IMR-90 (cell line): Measurements from ENCODE around the gene PTH2. TPM values are rescaled to one million over a fixed set of nuclear protein-coding genes. Genes with fewer than 3 reads are reported as not detected.

Experiments used
- ATAC-seq: fragments of 200-7000 bp; cut with Tn5 transposase; 2 replicates; pipeline ENCODE4 v1.9.1; 2020; ENCODE audit warnings: low read depth, mild to moderate bottlenecking, moderate library complexity
- BruUV-seq: library from RNA; stranded (reverse); fragments of 400-500 nt; replicated peaks from 2 replicates; lab custom pipeline; 2021; lab: Mats Ljungman, UMichigan
- CTCF ChIA-PET: fragments of 300-600 bp; formaldehyde crosslinking; extraction: SDS; loops from one replicate; lab custom pipeline; 2021; ENCODE audit warnings: antibody characterized with exemption; lab: Yijun Ruan, JAX
- POLR2A ChIA-PET: fragments of 300-600 bp; sonication (Branson Sonifier 250); formaldehyde crosslinking; loops from one replicate; lab custom pipeline; 2022; ENCODE audit warnings: antibody characterized with exemption; ENCODE audit not compliant: unreplicated experiment; lab: Charles Lee
- DNase-seq: peaks from one replicate; pipeline ENCODE4 v3.0.0; 2013
- H2AFZ ChIP-seq: replicated peaks from 2 replicates; pipeline ENCODE3; 2013; ENCODE audit warnings: low read length, mild to moderate bottlenecking; ENCODE audit not compliant: poor library complexity
- H2AK5ac ChIP-seq: 2 replicates; pipeline ENCODE4 v1.6.1; 2013; ENCODE audit warnings: low read depth, low read length, inconsistent platforms
- H2AK9ac ChIP-seq: replicated peaks from 2 replicates; pipeline ENCODE3; 2013; ENCODE audit warnings: mild to moderate bottlenecking, low read depth, low read length, moderate library complexity; ENCODE audit not compliant: poor library complexity
- H2BK120ac ChIP-seq: 2 replicates; pipeline ENCODE4 v1.6.1; 2013; ENCODE audit warnings: low read depth, low read length, inconsistent platforms
- H2BK15ac ChIP-seq: 3 replicates; pipeline ENCODE4 v1.6.1; 2013; ENCODE audit warnings: low read depth, low read length, inconsistent platforms
- H2BK20ac ChIP-seq: 2 replicates; pipeline ENCODE4 v1.6.1; 2013; ENCODE audit warnings: low read depth, mild to moderate bottlenecking, inconsistent platforms, low read length, moderate library complexity
- H2BK5ac ChIP-seq: 2 replicates; pipeline ENCODE4 v1.6.1; 2013; ENCODE audit warnings: mild to moderate bottlenecking, low read depth, low read length, inconsistent platforms; ENCODE audit not compliant: poor library complexity, severe bottlenecking
- H3K14ac ChIP-seq: replicated peaks from 2 replicates; pipeline ENCODE4 v1.6.1; 2013; ENCODE audit warnings: low read depth, low read length, inconsistent platforms
- H3K18ac ChIP-seq: 2 replicates; pipeline ENCODE4 v1.6.1; 2013; ENCODE audit warnings: low read depth, low read length, control low read depth
- H3K23ac ChIP-seq: 2 replicates; pipeline ENCODE4 v1.6.1; 2013; ENCODE audit warnings: low read depth, low read length, inconsistent platforms
- H3K27ac ChIP-seq: 2 replicates; pipeline ENCODE4 v1.5.1; 2013; ENCODE audit warnings: mild to moderate bottlenecking, control low read depth, low read length; ENCODE audit not compliant: insufficient read depth
- H3K27me3 ChIP-seq: 2 replicates; pipeline ENCODE4 v1.6.1; 2013; ENCODE audit warnings: low read length; ENCODE audit not compliant: control insufficient read depth, insufficient read depth
- H3K36me3 ChIP-seq: 2 replicates; pipeline ENCODE4 v1.6.1; 2013; ENCODE audit warnings: low read length, mixed read lengths; ENCODE audit not compliant: control insufficient read depth, insufficient read depth
- H3K4ac ChIP-seq: 2 replicates; pipeline ENCODE4 v1.6.1; 2013; ENCODE audit warnings: low read depth, low read length, inconsistent platforms
- H3K4me1 ChIP-seq: 2 replicates; pipeline ENCODE4 v1.6.1; 2013; ENCODE audit warnings: low read length, mixed read lengths; ENCODE audit not compliant: control insufficient read depth, insufficient read depth
- H3K4me2 ChIP-seq: 2 replicates; pipeline ENCODE4 v1.6.1; 2013; ENCODE audit warnings: low read depth, mild to moderate bottlenecking, control low read depth, low read length, moderate library complexity
- H3K4me3 ChIP-seq: 2 replicates; pipeline ENCODE4 v1.5.1; 2013; ENCODE audit warnings: low read depth, mild to moderate bottlenecking, control low read depth, low read length, moderate library complexity; ENCODE audit not compliant: insufficient read depth
- H3K56ac ChIP-seq: 2 replicates; pipeline ENCODE4 v1.6.1; 2013; ENCODE audit warnings: low read length, inconsistent platforms; ENCODE audit not compliant: insufficient read depth; ENCODE audit errors: extremely low read depth
- H3K79me1 ChIP-seq, 2 experiments: 2 replicates each; pipeline ENCODE4 v1.6.1; 2013; ENCODE audit warnings: low read length in 2 of 2, inconsistent platforms in 1 of 2, low read depth in 1 of 2
- H3K9ac ChIP-seq: 2 replicates; pipeline ENCODE4 v1.6.1; 2013; ENCODE audit warnings: low read depth, low read length, control low read depth
- H3K9me1 ChIP-seq: 2 replicates; pipeline ENCODE4 v1.6.1; 2013; ENCODE audit warnings: low read length, inconsistent platforms; ENCODE audit not compliant: insufficient read depth
- H3K9me3 ChIP-seq: 2 replicates; pipeline ENCODE4 v1.6.1; 2013; ENCODE audit warnings: low read length; ENCODE audit not compliant: control insufficient read depth, insufficient read depth
- H4K20me1 ChIP-seq: 2 replicates; pipeline ENCODE4 v1.6.1; 2013; ENCODE audit warnings: low read length, inconsistent platforms; ENCODE audit not compliant: insufficient read depth
- H4K5ac ChIP-seq: 2 replicates; pipeline ENCODE4 v1.6.1; 2013; ENCODE audit warnings: mild to moderate bottlenecking, low read depth, low read length, control low read depth
- H4K8ac ChIP-seq, 2 experiments: 2 replicates each; pipeline ENCODE4 v1.6.1; 2013; ENCODE audit warnings: low read depth in 2 of 2, low read length in 2 of 2, control low read depth in 1 of 2, inconsistent platforms in 1 of 2
- H4K91ac ChIP-seq: 2 replicates; pipeline ENCODE4 v1.6.1; 2013; ENCODE audit warnings: low read depth, low read length, inconsistent platforms; ENCODE audit not compliant: insufficient read depth
- CEBPB ChIP-seq: IDR thresholded peaks from 2 replicates; pipeline ENCODE4 v1.6.1; 2012; ENCODE audit warnings: low read depth, low read length, improper control_type of control experiment
- CHD1 ChIP-seq: IDR thresholded peaks from 2 replicates; pipeline ENCODE4 v1.6.1; 2012; ENCODE audit warnings: low read depth, low read length, improper control_type of control experiment
- FOS ChIP-seq: fragments of 150-350 bp; IDR thresholded peaks from 2 replicates; pipeline ENCODE4 v1.6.1; 2016; ENCODE audit warnings: low read depth, low read length
- MAFK ChIP-seq: IDR thresholded peaks from 2 replicates; pipeline ENCODE4 v1.6.1; 2012; ENCODE audit warnings: low read depth, low read length, improper control_type of control experiment
- MAZ ChIP-seq: IDR thresholded peaks from 2 replicates; pipeline ENCODE4 v1.6.1; 2012; ENCODE audit warnings: low read depth, mild to moderate bottlenecking, low read length, improper control_type of control experiment, moderate library complexity, borderline replicate concordance
- MXI1 ChIP-seq: IDR thresholded peaks from 2 replicates; pipeline ENCODE4 v1.6.1; 2012; ENCODE audit warnings: low read depth, mild to moderate bottlenecking, low read length, moderate library complexity, borderline replicate concordance
- POLR2A ChIP-seq: IDR thresholded peaks from 2 replicates; pipeline ENCODE4 v1.6.1; 2012; ENCODE audit warnings: mild to moderate bottlenecking, low read depth, low read length
- RAD21 ChIP-seq: IDR thresholded peaks from 2 replicates; pipeline ENCODE4 v1.6.1; 2012; ENCODE audit warnings: low read length, improper control_type of control experiment
- RFX5 ChIP-seq: IDR thresholded peaks from 2 replicates; pipeline ENCODE4 v1.8.0; 2012; ENCODE audit warnings: low read depth, mild to moderate bottlenecking, low read length, moderate library complexity
- WGBS, 2 experiments: methylation state at CpG; one replicate each; pipeline versions ENCODE4 v1.1.5 to v1.1.7; 2013; ENCODE audit warnings: missing lambda C conversion rate in 2 of 2; ENCODE audit not compliant: insufficient read length in 1 of 2; ENCODE audit errors: extremely low coverage in 2 of 2; 5-methylcytosine and 5-hydroxymethylcytosine counted together
- dilution Hi-C: fragments of 300-500 bp; cut with HindIII; formaldehyde crosslinking; loops from one replicate; pipeline ENCODE4 v1.14.3; 2018; ENCODE audit warnings: low sequenced_read_pairs; ENCODE audit not compliant: unreplicated experiment
- in situ Hi-C: fragments of 300-500 bp; cut with MboI; formaldehyde crosslinking; loops from 3 replicates; pipeline ENCODE4 v1.14.3; 2019; ENCODE audit warnings: low sequenced_read_pairs, inconsistent platforms, mixed read lengths
- intact Hi-C: fragments of 100-400 bp; cut with micrococcal nuclease; formaldehyde crosslinking; loops from 2 replicates; pipeline ENCODE4 v1.10.0; 2022
- polyA plus RNA-seq, 3 experiments: library from polyadenylated mRNA; depleted of rRNA; stranded (reverse); fragments of >200 nt; gene quantifications; 2 replicates each; pipeline ENCODE4 v1.2.3, GENCODE V29; 2012; ENCODE audit warnings: low replicate concordance in 1 of 3
- total RNA-seq: library from RNA; depleted of rRNA; stranded (reverse); fragments of >200 nt; gene quantifications from 2 replicates; pipeline ENCODE4 v1.2.3, GENCODE V29; 2012
- TF ChIP-seq, protein P1 (sequence below): fragments of 150-350 bp; IDR thresholded peaks from 2 replicates; pipeline ENCODE4 v1.6.1; 2017; ENCODE audit warnings: mild to moderate bottlenecking, antibody characterized with exemption, low read length, low read depth

The PTH2 gene
- total and polyA plus RNA-seq, 2 of the 4 experiments (the other 2 are of a cell fraction): not detected

DNA sequence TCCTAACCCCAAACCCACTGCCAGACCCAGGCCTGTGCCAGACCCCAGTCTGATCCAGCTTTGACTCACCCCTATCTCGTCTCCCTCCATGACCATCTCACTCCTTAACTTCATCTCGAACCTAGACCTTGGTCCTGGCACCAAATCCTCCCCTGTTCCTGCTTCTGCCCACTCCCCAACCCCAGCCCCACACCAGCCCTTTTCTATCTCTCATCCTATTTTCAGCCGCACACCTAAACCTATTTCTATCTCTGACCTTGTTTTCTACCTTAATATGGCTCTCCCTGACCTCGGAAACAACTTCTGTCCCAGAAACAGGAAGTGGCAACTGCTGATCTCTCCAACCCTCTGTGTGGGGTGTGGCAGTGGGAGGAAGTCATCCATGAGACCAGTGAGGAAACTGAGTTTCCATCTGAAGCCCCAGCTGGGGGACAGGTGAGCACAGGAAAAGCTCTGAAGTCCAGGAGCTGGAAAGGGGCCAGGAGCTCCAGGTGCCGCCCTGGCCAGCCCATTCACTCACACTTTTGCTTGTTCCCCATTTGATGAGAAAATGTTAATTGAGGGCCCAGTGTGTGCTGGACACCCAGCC lies 13.7 kb downstream of the PTH2 start:
- H2BK5ac ChIP-seq: no peak overlapping the region
- no peaks in the 10 kb centered on the region for H3K36me3 ChIP-seq
- H2AK9ac ChIP-seq: no peak overlapping the region
- H3K79me1 ChIP-seq: no peaks in the 10 kb centered on the region
- TF ChIP-seq MXI1 (no peak), MAFK (no peak), CEBPB (no peak), RAD21 (no peak), FOS (no peak), RFX5 (no peak), CHD1 (no peak), POLR2A (no peak), MAZ (no peak)
- TF ChIP-seq, protein P1, sequence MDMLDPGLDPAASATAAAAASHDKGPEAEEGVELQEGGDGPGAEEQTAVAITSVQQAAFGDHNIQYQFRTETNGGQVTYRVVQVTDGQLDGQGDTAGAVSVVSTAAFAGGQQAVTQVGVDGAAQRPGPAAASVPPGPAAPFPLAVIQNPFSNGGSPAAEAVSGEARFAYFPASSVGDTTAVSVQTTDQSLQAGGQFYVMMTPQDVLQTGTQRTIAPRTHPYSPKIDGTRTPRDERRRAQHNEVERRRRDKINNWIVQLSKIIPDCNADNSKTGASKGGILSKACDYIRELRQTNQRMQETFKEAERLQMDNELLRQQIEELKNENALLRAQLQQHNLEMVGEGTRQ: no peak
- no peak overlapping the region for H3K23ac ChIP-seq
- H4K91ac ChIP-seq: no peak overlapping the region
- intact Hi-C loops (no loop called here), dilution Hi-C loops (no loop called here), in situ Hi-C loops (no loop called here)
- no peak overlapping the region for H2BK120ac ChIP-seq
- DNase-seq (no peak), ATAC-seq (no peak)
- no peak overlapping the region for H3K4ac ChIP-seq
- H3K14ac ChIP-seq: no peak overlapping the region
- no peaks in the 10 kb centered on the region for H4K20me1 ChIP-seq
- no peak overlapping the region for H2AFZ ChIP-seq
- CTCF ChIA-PET: interaction anchor here (1.2 kb wide), 1 partner anchor 17 kb away, joined by 3 read pairs; no protein-coding TSS in a partner anchor
- no peak overlapping the region for H4K5ac ChIP-seq
- no peaks in the 10 kb centered on the region for H3K9me3 ChIP-seq
- H3K56ac ChIP-seq: no peak overlapping the region
- no peak overlapping the region for H3K4me2 ChIP-seq
- WGBS, 2 experiments: 69% methylated on average over 3 of the region's 5 CpGs; no CpG with 5 or more reads in 1 of the 2 experiments
- H3K18ac ChIP-seq: no peak overlapping the region
- H3K4me3 ChIP-seq: no peak overlapping the region
- H3K27me3 ChIP-seq: peaks cover 45% of the 10 kb centered on the region
- H3K9me1 ChIP-seq: no peaks in the 10 kb centered on the region
- H2AK5ac ChIP-seq: no peak overlapping the region
- H2BK15ac ChIP-seq: no peak overlapping the region
- H3K27ac ChIP-seq: no peak overlapping the region
- H2BK20ac ChIP-seq: no peak overlapping the region
- H4K8ac ChIP-seq: no peak overlapping the region
- no peaks in the 10 kb centered on the region for H3K4me1 ChIP-seq
- POLR2A ChIA-PET: interaction anchor here (0.5 kb wide), 1 partner anchor 277 kb away, joined by 6 read pairs; no protein-coding TSS in a partner anchor
- H3K9ac ChIP-seq: no peak overlapping the region
- BruUV-seq: no TSS peak
